SK-N-MC (cell line): ENCODE measurements around the gene AIF1L.

Source experiments
- EZH2 ChIP-seq: fragments of 200-600 bp; sonication (generic); IDR thresholded peaks from one replicate; pipeline ENCODE4 v1.6.1; 2017; ENCODE audit warnings: antibody characterized with exemption
- POLR2AphosphoS5 ChIP-seq: IDR thresholded peaks from 2 replicates; pipeline ENCODE4 v1.6.1; 2012; ENCODE audit warnings: mild to moderate bottlenecking, low read depth, low read length, borderline replicate concordance

DNA sequence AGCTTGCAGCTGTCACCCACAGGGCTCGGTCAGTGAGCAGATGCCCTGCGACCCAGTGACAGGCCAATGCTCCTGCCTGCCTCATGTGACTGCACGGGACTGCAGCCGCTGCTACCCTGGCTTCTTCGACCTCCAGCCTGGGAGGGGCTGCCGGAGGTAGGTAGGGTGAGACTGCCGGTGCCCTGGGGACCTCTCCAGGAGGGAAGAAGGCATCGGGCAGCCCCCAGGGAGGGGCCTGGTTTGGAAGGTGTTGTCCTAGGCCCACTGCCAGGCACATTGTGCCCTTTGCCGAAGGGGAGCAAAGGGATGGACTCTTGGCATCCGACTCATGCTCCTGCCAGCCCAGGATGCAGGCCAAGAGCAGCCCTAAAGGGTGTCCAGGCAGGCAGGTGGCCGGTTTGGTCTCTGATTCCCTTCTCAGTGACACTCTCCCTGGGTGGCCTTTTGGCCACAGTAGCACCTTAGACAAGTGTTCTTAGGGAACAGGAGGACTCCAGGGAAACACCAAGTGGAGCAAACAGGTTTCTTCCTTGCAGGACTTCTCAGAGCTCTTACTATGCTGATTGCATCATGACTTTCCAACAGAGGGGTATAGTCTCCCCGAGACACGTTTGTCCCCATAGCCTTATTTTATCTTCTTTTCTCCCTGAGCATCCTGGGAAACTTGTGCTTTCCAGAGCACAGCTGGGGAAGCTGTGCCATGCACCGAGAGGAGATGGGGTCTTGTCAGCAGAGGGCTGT, 28.1 kb upstream of the AIF1L start:
- TF ChIP-seq EZH2: no peak
- no peak for TF ChIP-seq POLR2AphosphoS5
